Measurements from ENCODE around the gene GULP1.

GRCh38 chr2:188403676-188404075 is 112.0 kb downstream of the GULP1 start:
- TF ChIP-seq CTCF (IDR thresholded peaks at IDR 0.05) (no peak), POLR2A (IDR thresholded peaks at IDR 0.05) (no peak)

Measured in testis (tissue), 2 donors.